Caco-2 (cell line): ENCODE measurements around the gene NHSL2. TPM values are rescaled to one million over a fixed set of nuclear protein-coding genes. Genes with fewer than 3 reads are reported as not detected.

Experiments
- BruUV-seq: library from RNA; stranded (reverse); fragments of 400-500 nt; replicated peaks from 2 replicates; lab custom pipeline; 2021; lab: Mats Ljungman, UMichigan
- CTCF ChIA-PET: fragments of 300-600 bp; sonication (Branson Sonifier 250); formaldehyde crosslinking; loops from one replicate; lab custom pipeline; 2022; ENCODE audit warnings: antibody characterized with exemption; lab: Charles Lee
- POLR2A ChIA-PET: fragments of 300-600 bp; sonication (Branson Sonifier 250); formaldehyde crosslinking; loops from one replicate; lab custom pipeline; 2022; ENCODE audit warnings: antibody characterized with exemption; lab: Charles Lee
- DNase-seq, 2 experiments: peaks; one replicate each; pipeline versions ENCODE4 v3.0.0 to v3.0.0-alpha.2; 2020 to 2022
- H3K27me3 ChIP-seq: replicated peaks from 2 replicates; pipeline ENCODE4 v1.6.0; 2011; ENCODE audit warnings: low read length; ENCODE audit not compliant: control insufficient read depth, insufficient read depth
- H3K36me3 ChIP-seq: 2 replicates; pipeline ENCODE4 v1.5.1; 2011; ENCODE audit warnings: low read length; ENCODE audit not compliant: control insufficient read depth, insufficient read depth
- H3K4me1 ChIP-seq: fragments of 250-450 bp; sonication (Bioruptor Pico); 2 replicates; pipeline ENCODE4 v1.5.1; 2020; ENCODE audit warnings: mild to moderate bottlenecking
- H3K4me3 ChIP-seq: 2 replicates; pipeline ENCODE4 v1.5.1; 2011; ENCODE audit warnings: low read depth, mild to moderate bottlenecking, control low read depth, low read length
- H3K9me3 ChIP-seq: fragments of 250-450 bp; sonication (Bioruptor Pico); 2 replicates; pipeline ENCODE4 v1.5.1; 2020; ENCODE audit warnings: mild to moderate bottlenecking, moderate library complexity
- H3K27ac Mint-ChIP-seq: one replicate; pipeline ENCODE4 v1.8.0; 2022; ENCODE audit warnings: mixed read lengths; ENCODE audit not compliant: unreplicated experiment
- H3K27me3 Mint-ChIP-seq: one replicate; pipeline ENCODE4 v1.8.0; 2022; ENCODE audit warnings: mixed read lengths; ENCODE audit not compliant: insufficient read depth, unreplicated experiment
- H3K36me3 Mint-ChIP-seq: one replicate; pipeline ENCODE4 v1.8.0; 2022; ENCODE audit warnings: mild to moderate bottlenecking, mixed read lengths; ENCODE audit not compliant: insufficient read depth, unreplicated experiment
- H3K4me1 Mint-ChIP-seq: one replicate; pipeline ENCODE4 v1.8.0; 2022; ENCODE audit warnings: low read depth, mixed read lengths; ENCODE audit not compliant: unreplicated experiment
- H3K4me3 Mint-ChIP-seq: one replicate; pipeline ENCODE4 v1.8.0; 2022; ENCODE audit warnings: mild to moderate bottlenecking, moderate library complexity, mixed read lengths; ENCODE audit not compliant: unreplicated experiment
- H3K9me3 Mint-ChIP-seq: one replicate; pipeline ENCODE4 v1.8.0; 2022; ENCODE audit warnings: mixed read lengths; ENCODE audit not compliant: unreplicated experiment
- intact Hi-C: fragments of 100-400 bp; cut with micrococcal nuclease; formaldehyde crosslinking; loops from one replicate; pipeline ENCODE4 v1.10.0; 2022; ENCODE audit not compliant: unreplicated experiment
- total RNA-seq: library from RNA; stranded (reverse); gene quantifications from 2 replicates; pipeline ENCODE4 v1.2.3, GENCODE V29; 2022
- TF ChIP-seq, protein P1 (sequence below), 2 experiments: fragments of 200-600 bp in 1 of 2; IDR thresholded peaks; 1 replicate in 1 of 2; 2 replicates in 1 of 2; pipeline versions ENCODE4 v1.5.1 to v1.8.0; 2011 to 2022; ENCODE audit warnings: antibody characterized with exemption in 1 of 2, control low read depth in 1 of 2, inconsistent platforms in 1 of 2, low read depth in 1 of 2, low read length in 1 of 2, mild to moderate bottlenecking in 1 of 2, moderate library complexity in 1 of 2; ENCODE audit not compliant: insufficient read depth in 1 of 2, severe bottlenecking in 1 of 2, unreplicated experiment in 1 of 2

NHSL2 gene
- total RNA-seq, 1 experiment from 2014 or later = 0.18 TPM

DNA sequence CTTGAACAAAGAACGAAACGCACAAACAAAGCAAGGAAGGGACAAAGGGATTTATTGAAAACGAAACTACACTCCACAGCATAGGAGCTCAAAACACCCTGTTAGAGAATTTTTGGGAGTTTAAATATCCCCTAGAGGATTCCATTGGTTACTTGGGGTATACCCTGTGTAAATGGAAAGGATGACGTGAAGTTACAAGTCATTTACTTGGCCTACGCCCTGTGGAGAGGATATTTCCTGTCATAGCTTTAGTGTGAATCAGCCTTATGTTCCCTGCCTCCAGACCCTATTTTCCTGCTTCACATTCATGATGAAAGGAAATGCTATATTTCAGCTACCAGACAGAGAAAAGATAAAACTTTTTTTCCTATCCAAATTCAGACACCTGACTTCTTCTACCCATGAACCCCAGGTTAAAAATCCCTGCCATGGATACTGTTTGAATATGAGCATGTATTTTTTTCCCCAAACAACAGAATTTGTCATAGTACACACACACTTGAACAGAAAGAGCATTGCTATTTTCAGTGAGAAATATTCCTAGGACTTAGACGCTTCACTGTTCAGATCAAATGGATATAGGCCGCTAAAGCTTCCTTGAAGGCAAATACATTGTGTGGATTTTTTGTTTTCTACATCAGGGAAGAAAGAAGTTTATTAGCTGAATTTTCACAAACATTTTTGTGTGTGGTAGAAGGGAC, 291.3 kb downstream of the NHSL2 start:
- CTCF ChIA-PET = no interaction called here
- intact Hi-C loops = no loop called here
- no peaks in the 10 kb centered on the region for H3K4me1 ChIP-seq
- H3K36me3 ChIP-seq = no peaks in the 10 kb centered on the region; the same call in 1 of the 2 replicates
- Mint-ChIP-seq H3K27me3 (no peaks in the 10 kb centered on the region), H3K9me3 (no peaks in the 10 kb centered on the region), H3K4me1 (no peaks in the 10 kb centered on the region), H3K4me3 (no peak overlapping the region), H3K27ac (no peak overlapping the region), H3K36me3 (peaks cover 18% of the 10 kb centered on the region)
- no peak for DNase-seq
- POLR2A ChIA-PET = no interaction called here
- TF ChIP-seq, protein P1, sequence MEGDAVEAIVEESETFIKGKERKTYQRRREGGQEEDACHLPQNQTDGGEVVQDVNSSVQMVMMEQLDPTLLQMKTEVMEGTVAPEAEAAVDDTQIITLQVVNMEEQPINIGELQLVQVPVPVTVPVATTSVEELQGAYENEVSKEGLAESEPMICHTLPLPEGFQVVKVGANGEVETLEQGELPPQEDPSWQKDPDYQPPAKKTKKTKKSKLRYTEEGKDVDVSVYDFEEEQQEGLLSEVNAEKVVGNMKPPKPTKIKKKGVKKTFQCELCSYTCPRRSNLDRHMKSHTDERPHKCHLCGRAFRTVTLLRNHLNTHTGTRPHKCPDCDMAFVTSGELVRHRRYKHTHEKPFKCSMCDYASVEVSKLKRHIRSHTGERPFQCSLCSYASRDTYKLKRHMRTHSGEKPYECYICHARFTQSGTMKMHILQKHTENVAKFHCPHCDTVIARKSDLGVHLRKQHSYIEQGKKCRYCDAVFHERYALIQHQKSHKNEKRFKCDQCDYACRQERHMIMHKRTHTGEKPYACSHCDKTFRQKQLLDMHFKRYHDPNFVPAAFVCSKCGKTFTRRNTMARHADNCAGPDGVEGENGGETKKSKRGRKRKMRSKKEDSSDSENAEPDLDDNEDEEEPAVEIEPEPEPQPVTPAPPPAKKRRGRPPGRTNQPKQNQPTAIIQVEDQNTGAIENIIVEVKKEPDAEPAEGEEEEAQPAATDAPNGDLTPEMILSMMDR (IDR thresholded peaks at IDR 0.05; ENCODE audit: insufficient read depth in 1 of 2, low read depth in 1 of 2, low read length in 1 of 2, severe bottlenecking in 1 of 2, unreplicated experiment in 1 of 2) = no peak
- BruUV-seq = no TSS peak
- no peaks in the 10 kb centered on the region for H3K27me3 ChIP-seq
- no peak overlapping the region for H3K4me3 ChIP-seq
- no peaks in the 10 kb centered on the region for H3K9me3 ChIP-seq

Other genes starting within 250 kb of the NHSL2 start
- not detected in 2 replicates for gene CXorf49, start 192.6 kb upstream of the NHSL2 start, total RNA-seq
- not detected in 2 replicates for gene CXorf49B, start 147.5 kb upstream of the NHSL2 start, total RNA-seq
- gene RTL5, start 221.1 kb downstream of the NHSL2 start, total RNA-seq = 2.2 and 2.5 TPM in 2 replicates